Measurements from ENCODE around the gene ITGA11. TPM values are rescaled to one million over a fixed set of nuclear protein-coding genes. Genes with fewer than 3 reads are reported as not detected.

ITGA11 gene
- total and polyA plus RNA-seq, 2 experiments from 2014 or later: 0.03 to 0.40 TPM

DNA sequence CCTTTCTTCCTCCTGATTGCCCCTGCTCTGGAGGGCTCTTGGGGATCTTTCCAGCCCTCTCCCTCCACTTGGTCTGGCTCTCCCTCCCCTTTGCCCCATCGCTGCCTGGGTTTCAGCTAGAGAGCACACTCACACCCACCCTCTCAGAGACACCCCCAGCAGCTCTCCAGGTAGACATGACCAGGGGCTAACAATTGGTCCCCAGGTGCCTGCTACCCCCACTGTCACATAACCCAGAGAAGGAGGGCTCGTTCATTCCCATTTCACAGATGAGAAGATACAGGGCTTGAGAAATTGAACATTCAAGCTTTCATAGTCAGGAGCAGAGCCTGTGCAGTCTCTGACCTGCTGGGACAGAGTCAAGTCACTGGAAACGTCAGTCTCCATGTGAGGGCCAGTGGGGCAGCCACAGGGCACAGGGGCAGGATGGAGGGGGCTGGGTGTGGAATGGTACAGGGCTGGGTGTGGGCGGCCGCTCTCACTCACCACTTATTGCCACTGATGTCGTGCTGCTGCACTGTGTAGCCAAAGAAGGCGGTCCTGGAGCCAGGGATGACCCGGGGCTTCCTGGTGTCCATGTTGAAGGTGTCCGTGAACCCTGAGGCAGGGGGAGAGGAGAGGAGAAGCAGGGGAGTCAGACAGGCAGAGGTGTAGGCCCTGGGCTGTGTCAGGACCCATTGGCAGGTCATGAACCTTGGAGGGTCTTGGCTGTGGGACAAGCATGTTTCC lies 29.4 kb downstream of the ITGA11 start:
- Histone ChIP-seq H3K36me3 (ENCODE audit: insufficient read depth) (no peaks in the 10 kb centered on the region), H3K27me3 (ENCODE audit: insufficient read depth) (no peaks in the 10 kb centered on the region), H3K9me2 (ENCODE audit: insufficient read depth) (no peaks in the 10 kb centered on the region), H3K27ac (ENCODE audit: low read depth) (no peak overlapping the region), H3K4me1 (ENCODE audit: insufficient read depth) (no peaks in the 10 kb centered on the region), H3K79me2 (replicated peaks; ENCODE audit: insufficient read depth) (no peaks in the 10 kb centered on the region), H3K4me3 (no peak overlapping the region), H4K20me1 (replicated peaks; ENCODE audit: insufficient read depth) (no peaks in the 10 kb centered on the region), H3K4me2 (no peak overlapping the region), H3F3A (replicated peaks; ENCODE audit: low read depth) (0 out of 2 replicates have a peak, but pooled peaks cover 2% of the 10 kb centered on the region), H2AFZ (no peak overlapping the region)
- H3K4me1 Mint-ChIP-seq: no peaks in the 10 kb centered on the region
- no peak for DNase-seq (ENCODE audit: low spot score)
- ATAC-seq: no peak
- H3K9me3 Mint-ChIP-seq: no peaks in the 10 kb centered on the region
- TF ChIP-seq NANOG (IDR thresholded peaks at IDR 0.05; ENCODE audit: borderline replicate concordance) (no peak), POLR2AphosphoS5 (IDR thresholded peaks at IDR 0.05; ENCODE audit: low read depth) (no peak), JUNB (IDR thresholded peaks at IDR 0.05; ENCODE audit: unreplicated experiment) (no peak), EZH2 (IDR thresholded peaks at IDR 0.05; ENCODE audit: low read depth, unreplicated experiment) (no peak), STAT1 (IDR thresholded peaks at IDR 0.05; ENCODE audit: unreplicated experiment) (no peak), ZNF331 (CRISPR knock-in tag; IDR thresholded peaks at IDR 0.05; ENCODE audit: low read depth) (no peak), ZNF114 (CRISPR knock-in tag; IDR thresholded peaks at IDR 0.05) (no peak), EZH2phosphoT487 (IDR thresholded peaks at IDR 0.05; ENCODE audit: unreplicated experiment) (no peak), CREB1 (CRISPR knock-in tag; IDR thresholded peaks at IDR 0.05; ENCODE audit: low read depth) (no peak)
- TF ChIP-seq, protein P1, sequence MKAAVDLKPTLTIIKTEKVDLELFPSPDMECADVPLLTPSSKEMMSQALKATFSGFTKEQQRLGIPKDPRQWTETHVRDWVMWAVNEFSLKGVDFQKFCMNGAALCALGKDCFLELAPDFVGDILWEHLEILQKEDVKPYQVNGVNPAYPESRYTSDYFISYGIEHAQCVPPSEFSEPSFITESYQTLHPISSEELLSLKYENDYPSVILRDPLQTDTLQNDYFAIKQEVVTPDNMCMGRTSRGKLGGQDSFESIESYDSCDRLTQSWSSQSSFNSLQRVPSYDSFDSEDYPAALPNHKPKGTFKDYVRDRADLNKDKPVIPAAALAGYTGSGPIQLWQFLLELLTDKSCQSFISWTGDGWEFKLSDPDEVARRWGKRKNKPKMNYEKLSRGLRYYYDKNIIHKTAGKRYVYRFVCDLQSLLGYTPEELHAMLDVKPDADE (IDR thresholded peaks at IDR 0.05): no peak
- TF ChIP-seq, protein P2, sequence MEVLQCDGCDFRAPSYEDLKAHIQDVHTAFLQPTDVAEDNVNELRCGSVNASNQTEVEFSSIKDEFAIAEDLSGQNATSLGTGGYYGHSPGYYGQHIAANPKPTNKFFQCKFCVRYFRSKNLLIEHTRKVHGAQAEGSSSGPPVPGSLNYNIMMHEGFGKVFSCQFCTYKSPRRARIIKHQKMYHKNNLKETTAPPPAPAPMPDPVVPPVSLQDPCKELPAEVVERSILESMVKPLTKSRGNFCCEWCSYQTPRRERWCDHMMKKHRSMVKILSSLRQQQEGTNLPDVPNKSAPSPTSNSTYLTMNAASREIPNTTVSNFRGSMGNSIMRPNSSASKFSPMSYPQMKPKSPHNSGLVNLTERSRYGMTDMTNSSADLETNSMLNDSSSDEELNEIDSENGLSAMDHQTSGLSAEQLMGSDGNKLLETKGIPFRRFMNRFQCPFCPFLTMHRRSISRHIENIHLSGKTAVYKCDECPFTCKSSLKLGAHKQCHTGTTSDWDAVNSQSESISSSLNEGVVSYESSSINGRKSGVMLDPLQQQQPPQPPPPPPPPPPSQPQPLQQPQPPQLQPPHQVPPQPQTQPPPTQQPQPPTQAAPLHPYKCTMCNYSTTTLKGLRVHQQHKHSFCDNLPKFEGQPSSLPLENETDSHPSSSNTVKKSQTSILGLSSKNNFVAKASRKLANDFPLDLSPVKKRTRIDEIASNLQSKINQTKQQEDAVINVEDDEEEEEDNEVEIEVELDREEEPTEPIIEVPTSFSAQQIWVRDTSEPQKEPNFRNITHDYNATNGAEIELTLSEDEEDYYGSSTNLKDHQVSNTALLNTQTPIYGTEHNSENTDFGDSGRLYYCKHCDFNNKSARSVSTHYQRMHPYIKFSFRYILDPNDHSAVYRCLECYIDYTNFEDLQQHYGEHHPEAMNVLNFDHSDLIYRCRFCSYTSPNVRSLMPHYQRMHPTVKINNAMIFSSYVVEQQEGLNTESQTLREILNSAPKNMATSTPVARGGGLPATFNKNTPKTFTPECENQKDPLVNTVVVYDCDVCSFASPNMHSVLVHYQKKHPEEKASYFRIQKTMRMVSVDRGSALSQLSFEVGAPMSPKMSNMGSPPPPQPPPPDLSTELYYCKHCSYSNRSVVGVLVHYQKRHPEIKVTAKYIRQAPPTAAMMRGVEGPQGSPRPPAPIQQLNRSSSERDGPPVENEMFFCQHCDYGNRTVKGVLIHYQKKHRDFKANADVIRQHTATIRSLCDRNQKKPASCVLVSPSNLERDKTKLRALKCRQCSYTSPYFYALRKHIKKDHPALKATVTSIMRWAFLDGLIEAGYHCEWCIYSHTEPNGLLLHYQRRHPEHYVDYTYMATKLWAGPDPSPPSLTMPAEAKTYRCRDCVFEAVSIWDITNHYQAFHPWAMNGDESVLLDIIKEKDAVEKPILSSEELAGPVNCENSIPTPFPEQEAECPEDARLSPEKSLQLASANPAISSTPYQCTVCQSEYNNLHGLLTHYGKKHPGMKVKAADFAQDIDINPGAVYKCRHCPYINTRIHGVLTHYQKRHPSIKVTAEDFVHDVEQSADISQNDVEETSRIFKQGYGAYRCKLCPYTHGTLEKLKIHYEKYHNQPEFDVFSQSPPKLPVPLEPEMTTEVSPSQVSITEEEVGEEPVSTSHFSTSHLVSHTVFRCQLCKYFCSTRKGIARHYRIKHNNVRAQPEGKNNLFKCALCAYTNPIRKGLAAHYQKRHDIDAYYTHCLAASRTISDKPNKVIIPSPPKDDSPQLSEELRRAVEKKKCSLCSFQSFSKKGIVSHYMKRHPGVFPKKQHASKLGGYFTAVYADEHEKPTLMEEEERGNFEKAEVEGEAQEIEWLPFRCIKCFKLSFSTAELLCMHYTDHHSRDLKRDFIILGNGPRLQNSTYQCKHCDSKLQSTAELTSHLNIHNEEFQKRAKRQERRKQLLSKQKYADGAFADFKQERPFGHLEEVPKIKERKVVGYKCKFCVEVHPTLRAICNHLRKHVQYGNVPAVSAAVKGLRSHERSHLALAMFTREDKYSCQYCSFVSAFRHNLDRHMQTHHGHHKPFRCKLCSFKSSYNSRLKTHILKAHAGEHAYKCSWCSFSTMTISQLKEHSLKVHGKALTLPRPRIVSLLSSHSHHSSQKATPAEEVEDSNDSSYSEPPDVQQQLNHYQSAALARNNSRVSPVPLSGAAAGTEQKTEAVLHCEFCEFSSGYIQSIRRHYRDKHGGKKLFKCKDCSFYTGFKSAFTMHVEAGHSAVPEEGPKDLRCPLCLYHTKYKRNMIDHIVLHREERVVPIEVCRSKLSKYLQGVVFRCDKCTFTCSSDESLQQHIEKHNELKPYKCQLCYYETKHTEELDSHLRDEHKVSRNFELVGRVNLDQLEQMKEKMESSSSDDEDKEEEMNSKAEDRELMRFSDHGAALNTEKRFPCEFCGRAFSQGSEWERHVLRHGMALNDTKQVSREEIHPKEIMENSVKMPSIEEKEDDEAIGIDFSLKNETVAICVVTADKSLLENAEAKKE (CRISPR knock-in tag; IDR thresholded peaks at IDR 0.05): no peak
- TF ChIP-seq, protein P3, sequence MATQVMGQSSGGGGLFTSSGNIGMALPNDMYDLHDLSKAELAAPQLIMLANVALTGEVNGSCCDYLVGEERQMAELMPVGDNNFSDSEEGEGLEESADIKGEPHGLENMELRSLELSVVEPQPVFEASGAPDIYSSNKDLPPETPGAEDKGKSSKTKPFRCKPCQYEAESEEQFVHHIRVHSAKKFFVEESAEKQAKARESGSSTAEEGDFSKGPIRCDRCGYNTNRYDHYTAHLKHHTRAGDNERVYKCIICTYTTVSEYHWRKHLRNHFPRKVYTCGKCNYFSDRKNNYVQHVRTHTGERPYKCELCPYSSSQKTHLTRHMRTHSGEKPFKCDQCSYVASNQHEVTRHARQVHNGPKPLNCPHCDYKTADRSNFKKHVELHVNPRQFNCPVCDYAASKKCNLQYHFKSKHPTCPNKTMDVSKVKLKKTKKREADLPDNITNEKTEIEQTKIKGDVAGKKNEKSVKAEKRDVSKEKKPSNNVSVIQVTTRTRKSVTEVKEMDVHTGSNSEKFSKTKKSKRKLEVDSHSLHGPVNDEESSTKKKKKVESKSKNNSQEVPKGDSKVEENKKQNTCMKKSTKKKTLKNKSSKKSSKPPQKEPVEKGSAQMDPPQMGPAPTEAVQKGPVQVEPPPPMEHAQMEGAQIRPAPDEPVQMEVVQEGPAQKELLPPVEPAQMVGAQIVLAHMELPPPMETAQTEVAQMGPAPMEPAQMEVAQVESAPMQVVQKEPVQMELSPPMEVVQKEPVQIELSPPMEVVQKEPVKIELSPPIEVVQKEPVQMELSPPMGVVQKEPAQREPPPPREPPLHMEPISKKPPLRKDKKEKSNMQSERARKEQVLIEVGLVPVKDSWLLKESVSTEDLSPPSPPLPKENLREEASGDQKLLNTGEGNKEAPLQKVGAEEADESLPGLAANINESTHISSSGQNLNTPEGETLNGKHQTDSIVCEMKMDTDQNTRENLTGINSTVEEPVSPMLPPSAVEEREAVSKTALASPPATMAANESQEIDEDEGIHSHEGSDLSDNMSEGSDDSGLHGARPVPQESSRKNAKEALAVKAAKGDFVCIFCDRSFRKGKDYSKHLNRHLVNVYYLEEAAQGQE (IDR thresholded peaks at IDR 0.05; ENCODE audit: unreplicated experiment): no peak
- TF ChIP-seq, protein P4, sequence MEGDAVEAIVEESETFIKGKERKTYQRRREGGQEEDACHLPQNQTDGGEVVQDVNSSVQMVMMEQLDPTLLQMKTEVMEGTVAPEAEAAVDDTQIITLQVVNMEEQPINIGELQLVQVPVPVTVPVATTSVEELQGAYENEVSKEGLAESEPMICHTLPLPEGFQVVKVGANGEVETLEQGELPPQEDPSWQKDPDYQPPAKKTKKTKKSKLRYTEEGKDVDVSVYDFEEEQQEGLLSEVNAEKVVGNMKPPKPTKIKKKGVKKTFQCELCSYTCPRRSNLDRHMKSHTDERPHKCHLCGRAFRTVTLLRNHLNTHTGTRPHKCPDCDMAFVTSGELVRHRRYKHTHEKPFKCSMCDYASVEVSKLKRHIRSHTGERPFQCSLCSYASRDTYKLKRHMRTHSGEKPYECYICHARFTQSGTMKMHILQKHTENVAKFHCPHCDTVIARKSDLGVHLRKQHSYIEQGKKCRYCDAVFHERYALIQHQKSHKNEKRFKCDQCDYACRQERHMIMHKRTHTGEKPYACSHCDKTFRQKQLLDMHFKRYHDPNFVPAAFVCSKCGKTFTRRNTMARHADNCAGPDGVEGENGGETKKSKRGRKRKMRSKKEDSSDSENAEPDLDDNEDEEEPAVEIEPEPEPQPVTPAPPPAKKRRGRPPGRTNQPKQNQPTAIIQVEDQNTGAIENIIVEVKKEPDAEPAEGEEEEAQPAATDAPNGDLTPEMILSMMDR (conservative IDR thresholded peaks at IDR 0.05; ENCODE audit: low read depth in 2 of 2): no peak
- H3K36me3 Mint-ChIP-seq (ENCODE audit: low read depth): no peaks in the 10 kb centered on the region
- H3K27ac Mint-ChIP-seq: no peak overlapping the region
- peaks cover 3% of the 10 kb centered on the region for H3K27me3 Mint-ChIP-seq (ENCODE audit: insufficient read depth, low read depth, poor library complexity)
- H3K4me3 Mint-ChIP-seq: no peak overlapping the region

Measured in GM23338 (cell line).